Activated CD8-positive, alpha-beta T cell treated with anti-CD3 and anti-CD28 coated beads, Interleukin-2, amount 10 ng/mL, durations not matched to agents 7 days and 5 days (primary cell): Measurements from ENCODE around the gene PRKAR1A. TPM values are rescaled to one million over a fixed set of nuclear protein-coding genes. Genes with fewer than 3 reads are reported as not detected.

Source experiments
- ATAC-seq: fragments of 150-1000 bp; cut with Tn5 transposase; one replicate; pipeline ENCODE4 v1.10.0; 2021; ENCODE audit warnings: moderate library complexity
- CTCF ChIA-PET: fragments of 350-600 bp; sonication (Branson Sonifier 250); formaldehyde crosslinking; loops from one replicate; lab custom pipeline; 2021; ENCODE audit warnings: antibody characterized with exemption; lab: Charles Lee
- POLR2A ChIA-PET: fragments of 350-600 bp; sonication (Branson Sonifier 250); formaldehyde crosslinking; loops from one replicate; lab custom pipeline; 2021; ENCODE audit warnings: antibody characterized with exemption; lab: Charles Lee
- DNase-seq: peaks from one replicate; pipeline ENCODE4 v3.0.0-alpha.2; 2020
- H3K27ac Mint-ChIP-seq: one replicate; pipeline ENCODE4 v1.8.0; 2021; ENCODE audit warnings: mild to moderate bottlenecking, mixed read lengths
- H3K27me3 Mint-ChIP-seq: one replicate; pipeline ENCODE4 v1.8.0; 2021; ENCODE audit warnings: low read depth, mixed read lengths
- H3K36me3 Mint-ChIP-seq: one replicate; pipeline ENCODE4 v1.8.0; 2021; ENCODE audit warnings: low read depth, mixed read lengths
- H3K4me1 Mint-ChIP-seq: one replicate; pipeline ENCODE4 v1.8.0; 2021; ENCODE audit warnings: low read depth, mixed read lengths
- H3K4me3 Mint-ChIP-seq: one replicate; pipeline ENCODE4 v1.8.0; 2021; ENCODE audit warnings: mild to moderate bottlenecking, mixed read lengths
- H3K9me3 Mint-ChIP-seq: one replicate; pipeline ENCODE4 v1.8.0; 2022; ENCODE audit warnings: mixed read lengths; ENCODE audit not compliant: insufficient read depth
- total RNA-seq, 2 experiments: library from RNA; stranded (reverse); gene quantifications; one replicate each; pipeline ENCODE4 v1.2.3, GENCODE V29; 2021

The PRKAR1A gene
- total RNA-seq, 2 experiments from 2014 or later, result 210 to 221 TPM

GRCh38 chr17:68527314-68527713 is 15.1 kb downstream of the PRKAR1A start:
- H3K36me3 Mint-ChIP-seq, result peaks cover 76% of the 10 kb centered on the region
- no peak for ATAC-seq
- DNase-seq, result no peak

DNA sequence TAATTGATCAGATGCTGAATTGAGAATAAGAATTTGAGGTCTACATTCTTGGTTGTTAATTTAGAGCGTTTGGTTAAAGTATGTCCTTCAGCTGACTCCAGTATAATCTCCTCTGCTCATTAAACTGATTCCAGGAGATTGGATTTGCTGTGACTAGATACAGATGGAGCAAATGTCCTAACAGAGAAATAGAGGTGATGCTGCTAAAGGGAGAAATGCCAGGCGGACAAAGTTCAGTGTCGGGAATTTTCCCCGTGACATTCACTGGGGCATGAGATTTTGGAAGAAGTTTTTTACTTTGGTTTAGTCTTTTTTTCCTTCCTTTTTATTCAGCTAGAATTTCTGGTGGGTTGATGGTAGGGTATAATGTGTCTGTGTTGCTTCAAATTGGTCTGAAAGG is 19.0 kb downstream of the PRKAR1A start:
- POLR2A ChIA-PET, result interaction anchor here (0.5 kb wide), 1 partner anchor 51 kb away, joined by 3 read pairs; no protein-coding TSS in a partner anchor
- Mint-ChIP-seq H3K4me1 (no peaks in the 10 kb centered on the region), H3K27ac (no peak overlapping the region), H3K4me3 (no peak overlapping the region), H3K36me3 (peaks cover 67% of the 10 kb centered on the region), H3K9me3 (no peaks in the 10 kb centered on the region), H3K27me3 (no peaks in the 10 kb centered on the region)
- CTCF ChIA-PET, result interaction anchor here (0.7 kb wide), 1 partner anchor 83 kb away, joined by 3 read pairs; no protein-coding TSS in a partner anchor
- no peak for DNase-seq
- no peak for ATAC-seq

More at GRCh38 chr17:68527314-68527713, 15.1 kb downstream of the PRKAR1A start:
- CTCF ChIA-PET, result no interaction called here
- POLR2A ChIA-PET, result no interaction called here
- Mint-ChIP-seq H3K9me3 (no peaks in the 10 kb centered on the region), H3K27me3 (no peaks in the 10 kb centered on the region), H3K4me1 (peaks cover 1% of the 10 kb centered on the region), H3K27ac (no peak overlapping the region), H3K4me3 (no peak overlapping the region)

- ATAC-seq, result no peak
Observed at GRCh38 chr17:68532826-68533225, 20.6 kb downstream of the PRKAR1A start.

DNA sequence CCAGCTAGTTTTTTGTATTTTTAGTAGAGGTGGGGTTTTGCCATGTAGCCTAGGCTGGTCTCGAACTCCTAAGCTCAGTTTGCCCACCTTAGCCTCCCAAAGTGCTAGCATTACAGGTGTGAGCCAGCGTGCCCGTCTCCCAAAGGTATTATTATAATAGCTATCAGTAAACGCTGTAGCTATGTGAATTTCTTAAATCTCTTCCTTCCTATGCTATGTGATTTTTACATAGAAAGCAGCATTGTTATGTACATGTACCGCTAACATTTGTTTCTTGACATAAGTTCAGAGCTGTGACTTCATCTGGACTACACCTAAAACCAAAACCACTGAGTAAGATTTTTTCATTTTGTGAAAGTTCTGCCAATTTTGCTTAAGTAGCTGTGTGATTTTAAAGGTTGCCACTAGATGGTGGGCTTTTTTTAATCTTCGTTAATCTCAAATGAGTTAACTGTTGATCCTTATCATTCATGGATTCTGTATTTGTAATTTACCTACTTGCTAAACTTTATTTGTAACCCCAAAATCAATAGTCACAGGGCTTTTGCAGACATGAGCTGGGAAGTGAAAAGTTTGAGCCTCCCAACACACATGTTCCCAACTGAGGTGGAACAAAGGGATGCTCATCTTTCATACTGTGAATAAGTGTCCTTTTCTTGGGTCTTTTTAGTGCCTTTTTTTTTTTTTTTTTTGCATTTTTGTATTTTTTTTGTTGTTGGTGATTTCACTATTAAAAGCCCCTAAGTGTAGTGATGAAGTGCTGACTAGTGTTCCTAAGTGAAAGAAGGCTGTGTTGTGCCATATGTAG is 21.9 kb downstream of the PRKAR1A start:
- Mint-ChIP-seq H3K36me3 (peaks cover 51% of the 10 kb centered on the region), H3K4me1 (no peaks in the 10 kb centered on the region), H3K4me3 (no peak overlapping the region), H3K27me3 (no peaks in the 10 kb centered on the region), H3K9me3 (no peaks in the 10 kb centered on the region), H3K27ac (no peak overlapping the region)
- ATAC-seq (no peak), DNase-seq (no peak)
- ChIA-PET POLR2A (no interaction called here), CTCF (interaction anchor here (0.7 to 2.6 kb wide), 13 partner anchors 9 to 359 kb away, joined by 3 to 17 read pairs (median 3); no protein-coding TSS in a partner anchor)

More at GRCh38 chr17:68532826-68533225, 20.6 kb downstream of the PRKAR1A start:
- ChIA-PET CTCF (interaction anchor here (2.6 kb wide), 1 partner anchor 81 kb away, joined by 17 read pairs; no protein-coding TSS in a partner anchor), POLR2A (no interaction called here)
- H3K27ac Mint-ChIP-seq, result no peak overlapping the region
- H3K9me3 Mint-ChIP-seq, result no peaks in the 10 kb centered on the region
- no peak overlapping the region for H3K4me3 Mint-ChIP-seq
- peaks cover 55% of the 10 kb centered on the region for H3K36me3 Mint-ChIP-seq
- H3K4me1 Mint-ChIP-seq, result no peaks in the 10 kb centered on the region
- H3K27me3 Mint-ChIP-seq, result no peaks in the 10 kb centered on the region
- no peak for DNase-seq

DNA sequence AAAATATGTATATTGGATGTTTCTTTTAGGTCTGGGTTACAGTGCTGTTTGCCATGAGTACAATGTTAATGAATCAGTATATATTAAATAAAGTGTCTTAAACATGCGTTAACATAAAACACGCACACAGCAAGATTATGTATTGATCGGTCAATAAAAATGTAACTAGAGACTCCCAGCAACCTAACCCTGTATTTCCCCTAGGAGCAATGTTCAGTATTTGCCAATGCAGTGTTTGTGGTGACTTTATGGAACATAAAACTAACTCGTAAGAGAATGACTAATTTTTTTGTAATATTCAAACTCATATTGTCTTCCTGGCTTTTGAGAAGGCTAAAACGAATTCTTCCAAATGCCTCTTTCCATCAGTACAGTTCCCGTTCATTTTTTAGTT is 22.5 kb downstream of the PRKAR1A start:
- Mint-ChIP-seq H3K9me3 (no peaks in the 10 kb centered on the region), H3K36me3 (peaks cover 45% of the 10 kb centered on the region), H3K4me1 (no peaks in the 10 kb centered on the region), H3K27ac (peak overlapping the region; percentile 23), H3K4me3 (no peak overlapping the region), H3K27me3 (no peaks in the 10 kb centered on the region)
- CTCF ChIA-PET, result interaction anchor here (0.9 to 2.6 kb wide), 6 partner anchors 10 to 222 kb away, joined by 3 to 17 read pairs (median 5); no protein-coding TSS in a partner anchor
- POLR2A ChIA-PET, result no interaction called here
- no peak for ATAC-seq
- DNase-seq, result no peak

- Mint-ChIP-seq H3K9me3 (no peaks in the 10 kb centered on the region), H3K27ac (no peak overlapping the region), H3K4me1 (no peaks in the 10 kb centered on the region), H3K27me3 (no peaks in the 10 kb centered on the region), H3K4me3 (no peak overlapping the region), H3K36me3 (peaks cover 38% of the 10 kb centered on the region)
- ChIA-PET POLR2A (no interaction called here), CTCF (no interaction called here)
- DNase-seq, result no peak
- no peak for ATAC-seq
Observed at GRCh38 chr17:68535922-68536321, 23.7 kb downstream of the PRKAR1A start.

DNA sequence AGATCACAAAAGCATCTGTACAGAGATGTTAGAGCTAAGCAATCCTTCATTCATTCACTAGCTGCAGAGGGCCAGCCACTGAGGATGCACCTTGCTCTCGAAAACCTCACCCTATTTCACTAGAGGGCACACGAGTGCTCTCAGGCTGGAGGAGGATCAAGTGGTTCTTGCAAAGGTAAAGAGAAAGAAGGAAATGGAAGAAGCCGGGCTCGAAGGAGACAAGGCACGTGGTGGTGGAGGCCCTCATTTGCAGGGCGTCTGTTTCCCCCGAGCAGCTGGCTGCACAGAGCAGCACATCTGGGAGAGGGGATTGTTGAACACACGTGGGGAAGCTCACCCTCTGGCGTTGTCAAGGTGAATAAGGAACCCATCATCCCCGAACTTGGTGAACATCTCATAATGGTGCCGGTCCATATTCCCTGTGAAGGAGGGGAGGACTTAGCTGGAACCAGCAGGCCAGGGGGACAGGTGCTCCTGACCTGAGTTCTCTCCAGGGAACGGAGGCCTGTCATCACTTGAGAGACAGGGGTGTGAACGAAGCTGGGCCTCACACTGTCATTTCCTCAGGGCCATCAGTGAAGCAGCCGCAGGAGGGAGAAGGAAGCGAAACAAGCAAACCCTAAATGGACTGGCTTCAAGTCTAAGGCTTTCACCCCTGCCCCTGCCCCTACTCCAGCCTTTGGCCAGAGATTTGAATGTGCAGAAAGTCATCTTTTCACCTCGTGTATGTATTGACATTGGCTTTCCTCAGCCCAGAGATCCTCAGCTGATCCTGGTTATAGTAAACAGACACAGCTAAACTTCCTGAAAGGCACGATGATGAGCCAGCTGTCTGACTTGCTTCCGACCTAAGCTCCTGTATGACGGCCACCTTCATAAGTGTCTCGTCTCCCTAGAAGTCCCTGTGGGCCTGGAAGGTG is 27.6 kb downstream of the PRKAR1A start:
- H3K27ac Mint-ChIP-seq, result no peak overlapping the region
- no peak overlapping the region for H3K4me3 Mint-ChIP-seq
- H3K27me3 Mint-ChIP-seq, result no peaks in the 10 kb centered on the region
- no peaks in the 10 kb centered on the region for H3K9me3 Mint-ChIP-seq
- ATAC-seq, result no peak
- no peak for DNase-seq
- H3K4me1 Mint-ChIP-seq, result no peaks in the 10 kb centered on the region
- POLR2A ChIA-PET, result no interaction called here
- H3K36me3 Mint-ChIP-seq, result peaks cover 21% of the 10 kb centered on the region
- CTCF ChIA-PET, result interaction anchor here (1.1 kb wide), 1 partner anchor 233 kb away, joined by 3 read pairs; no protein-coding TSS in a partner anchor

- ChIA-PET CTCF (no interaction called here), POLR2A (no interaction called here)
- Mint-ChIP-seq H3K9me3 (no peaks in the 10 kb centered on the region), H3K27ac (no peak overlapping the region), H3K27me3 (no peaks in the 10 kb centered on the region), H3K4me3 (no peak overlapping the region), H3K36me3 (peaks cover 11% of the 10 kb centered on the region), H3K4me1 (no peaks in the 10 kb centered on the region)
- no peak for ATAC-seq
- no peak for DNase-seq
Observed at GRCh38 chr17:68540981-68541380, 28.8 kb downstream of the PRKAR1A start.

GRCh38 chr17:68541816-68542215 is 29.6 kb downstream of the PRKAR1A start:
- Mint-ChIP-seq H3K9me3 (no peaks in the 10 kb centered on the region), H3K27ac (no peak overlapping the region), H3K27me3 (no peaks in the 10 kb centered on the region), H3K36me3 (peaks cover 8% of the 10 kb centered on the region), H3K4me3 (no peak overlapping the region), H3K4me1 (no peaks in the 10 kb centered on the region)
- ATAC-seq (peak; percentile 38), DNase-seq (no peak)
- CTCF ChIA-PET, result no interaction called here
- POLR2A ChIA-PET, result no interaction called here

DNA sequence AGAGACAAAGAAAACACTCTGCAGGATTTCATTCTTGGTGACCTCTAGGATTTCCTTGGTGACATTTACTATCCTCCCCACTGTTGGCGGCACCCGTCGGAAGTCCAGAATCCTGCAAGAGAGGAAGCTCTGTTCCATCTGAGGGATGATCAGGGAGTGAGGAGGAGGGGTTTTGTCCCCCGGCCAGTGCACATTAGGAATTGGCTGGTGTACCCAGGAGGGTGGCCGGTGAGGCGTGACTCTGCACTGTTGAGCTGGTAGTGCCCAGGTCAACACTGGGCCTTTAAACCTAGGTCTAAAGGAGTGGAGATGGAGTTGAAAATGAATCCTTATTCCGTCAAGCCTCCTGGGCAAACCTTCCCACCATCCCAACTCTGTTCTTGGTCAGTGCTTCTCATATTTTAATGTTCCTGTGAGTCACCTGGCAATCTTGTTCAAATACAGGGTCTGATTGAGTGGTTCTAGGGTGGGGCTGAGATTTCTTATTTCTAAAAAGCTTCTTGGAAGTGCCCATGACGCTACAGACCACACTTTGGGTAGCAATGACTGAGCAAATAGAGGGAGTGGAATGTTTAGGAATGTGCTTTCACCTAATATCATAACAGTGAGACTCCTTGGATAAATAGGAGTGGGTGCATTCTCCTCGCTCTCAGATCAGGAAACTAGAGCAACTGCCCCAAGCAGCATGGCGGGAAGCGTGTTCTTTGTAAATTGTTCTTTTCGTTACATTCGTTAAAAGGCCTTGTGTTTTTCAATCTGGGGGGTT is 30.7 kb downstream of the PRKAR1A start:
- Mint-ChIP-seq H3K9me3 (no peaks in the 10 kb centered on the region), H3K27me3 (no peaks in the 10 kb centered on the region), H3K27ac (no peak overlapping the region), H3K4me1 (no peaks in the 10 kb centered on the region), H3K36me3 (peaks cover 6% of the 10 kb centered on the region), H3K4me3 (no peak overlapping the region)
- ATAC-seq, result no peak
- ChIA-PET POLR2A (no interaction called here), CTCF (no interaction called here)
- no peak for DNase-seq
